HL-60 (cell line): Measurements from ENCODE around the gene EPS8L3.

ENCODE experiments used
- DNase-seq, 2 experiments: peaks; one replicate each; pipeline ENCODE4 v3.0.0-alpha.2; 2010 to 2020; ENCODE audit warnings: low read depth in 1 of 2, low spot score in 1 of 2
- H3K27ac ChIP-seq: fragments of 250-450 bp; sonication (Bioruptor Pico); replicated peaks from 2 replicates; pipeline ENCODE4 v1.5.1; 2020; ENCODE audit warnings: mild to moderate bottlenecking, moderate library complexity
- H3K27me3 ChIP-seq: fragments of 250-450 bp; sonication (Bioruptor Pico); 2 replicates; pipeline ENCODE4 v1.5.1; 2021; ENCODE audit warnings: mild to moderate bottlenecking, moderate library complexity; ENCODE audit not compliant: insufficient read depth, poor library complexity, severe bottlenecking
- H3K4me3 ChIP-seq: replicated peaks from 2 replicates; pipeline ENCODE4 v1.5.1; 2011; ENCODE audit warnings: mild to moderate bottlenecking, control low read depth, low read length; ENCODE audit not compliant: insufficient read depth
- GABPA ChIP-seq: IDR thresholded peaks from 2 replicates; pipeline ENCODE4 v1.6.1; 2012; ENCODE audit warnings: low read depth
- POLR2AphosphoS5 ChIP-seq: IDR thresholded peaks from 2 replicates; pipeline ENCODE4 v1.6.1; 2012; ENCODE audit warnings: low read depth
- SPI1 ChIP-seq: IDR thresholded peaks from 2 replicates; pipeline ENCODE4 v1.6.1; 2012; ENCODE audit warnings: low read depth, mild to moderate bottlenecking, borderline replicate concordance
- TF ChIP-seq, protein P1 (sequence below): IDR thresholded peaks from one replicate; pipeline ENCODE4 v1.5.1; 2011; ENCODE audit warnings: low read length, control low read depth, inconsistent platforms; ENCODE audit not compliant: insufficient read depth
- TF ChIP-seq, protein P2 (sequence below): IDR thresholded peaks from 2 replicates; pipeline ENCODE4 v1.6.1; 2012; ENCODE audit warnings: low read depth; ENCODE audit not compliant: insufficient replicate concordance

The EPS8L3 gene

DNA sequence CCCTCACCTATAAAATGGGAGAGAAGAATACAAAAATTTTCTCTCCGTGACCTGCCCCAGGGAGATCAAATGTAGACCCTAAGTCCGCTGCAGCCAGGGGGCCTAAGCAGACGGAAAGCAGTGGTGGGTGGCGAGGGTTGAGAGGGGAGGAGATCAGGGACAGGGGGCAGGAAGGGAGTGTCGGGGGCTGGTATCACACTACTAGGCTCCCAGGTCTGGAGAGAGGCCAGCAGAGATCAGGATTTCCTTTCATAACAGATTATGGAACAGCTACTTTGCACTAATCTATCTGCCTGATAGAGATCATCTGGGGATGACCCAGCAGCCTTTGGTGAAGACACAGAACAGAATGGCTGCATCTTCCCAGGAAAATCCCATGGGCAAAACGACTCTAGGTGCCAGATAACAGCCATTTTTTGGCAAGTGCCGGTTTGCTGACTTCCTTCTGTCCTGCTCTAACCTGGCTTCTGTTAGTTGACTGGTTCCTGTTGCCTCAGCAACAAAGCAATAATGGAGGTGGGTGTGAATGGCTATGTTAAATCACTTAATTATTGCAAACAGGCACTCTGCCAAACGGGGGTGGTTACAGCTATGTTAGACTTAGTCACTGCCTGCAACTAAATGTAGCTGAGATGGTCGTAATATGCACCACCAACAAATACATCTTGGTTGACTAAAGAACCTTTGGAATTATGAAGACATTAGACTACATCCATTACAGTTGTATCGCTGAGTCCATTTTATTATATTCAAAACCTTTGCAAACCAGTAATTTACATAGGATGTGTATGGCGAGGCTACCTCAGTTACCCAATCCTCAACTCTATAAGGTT is 30.0 kb upstream of the EPS8L3 start:
- DNase-seq, result peak in 1 of 2 experiments; percentile 39
- Histone ChIP-seq H3K27me3 (no peaks in the 10 kb centered on the region), H3K27ac (peak overlapping the region; percentile 40), H3K4me3 (no peak overlapping the region)
- TF ChIP-seq, protein P1, sequence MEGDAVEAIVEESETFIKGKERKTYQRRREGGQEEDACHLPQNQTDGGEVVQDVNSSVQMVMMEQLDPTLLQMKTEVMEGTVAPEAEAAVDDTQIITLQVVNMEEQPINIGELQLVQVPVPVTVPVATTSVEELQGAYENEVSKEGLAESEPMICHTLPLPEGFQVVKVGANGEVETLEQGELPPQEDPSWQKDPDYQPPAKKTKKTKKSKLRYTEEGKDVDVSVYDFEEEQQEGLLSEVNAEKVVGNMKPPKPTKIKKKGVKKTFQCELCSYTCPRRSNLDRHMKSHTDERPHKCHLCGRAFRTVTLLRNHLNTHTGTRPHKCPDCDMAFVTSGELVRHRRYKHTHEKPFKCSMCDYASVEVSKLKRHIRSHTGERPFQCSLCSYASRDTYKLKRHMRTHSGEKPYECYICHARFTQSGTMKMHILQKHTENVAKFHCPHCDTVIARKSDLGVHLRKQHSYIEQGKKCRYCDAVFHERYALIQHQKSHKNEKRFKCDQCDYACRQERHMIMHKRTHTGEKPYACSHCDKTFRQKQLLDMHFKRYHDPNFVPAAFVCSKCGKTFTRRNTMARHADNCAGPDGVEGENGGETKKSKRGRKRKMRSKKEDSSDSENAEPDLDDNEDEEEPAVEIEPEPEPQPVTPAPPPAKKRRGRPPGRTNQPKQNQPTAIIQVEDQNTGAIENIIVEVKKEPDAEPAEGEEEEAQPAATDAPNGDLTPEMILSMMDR, result no peak
- TF ChIP-seq POLR2AphosphoS5, result no peak
- TF ChIP-seq, protein P2, sequence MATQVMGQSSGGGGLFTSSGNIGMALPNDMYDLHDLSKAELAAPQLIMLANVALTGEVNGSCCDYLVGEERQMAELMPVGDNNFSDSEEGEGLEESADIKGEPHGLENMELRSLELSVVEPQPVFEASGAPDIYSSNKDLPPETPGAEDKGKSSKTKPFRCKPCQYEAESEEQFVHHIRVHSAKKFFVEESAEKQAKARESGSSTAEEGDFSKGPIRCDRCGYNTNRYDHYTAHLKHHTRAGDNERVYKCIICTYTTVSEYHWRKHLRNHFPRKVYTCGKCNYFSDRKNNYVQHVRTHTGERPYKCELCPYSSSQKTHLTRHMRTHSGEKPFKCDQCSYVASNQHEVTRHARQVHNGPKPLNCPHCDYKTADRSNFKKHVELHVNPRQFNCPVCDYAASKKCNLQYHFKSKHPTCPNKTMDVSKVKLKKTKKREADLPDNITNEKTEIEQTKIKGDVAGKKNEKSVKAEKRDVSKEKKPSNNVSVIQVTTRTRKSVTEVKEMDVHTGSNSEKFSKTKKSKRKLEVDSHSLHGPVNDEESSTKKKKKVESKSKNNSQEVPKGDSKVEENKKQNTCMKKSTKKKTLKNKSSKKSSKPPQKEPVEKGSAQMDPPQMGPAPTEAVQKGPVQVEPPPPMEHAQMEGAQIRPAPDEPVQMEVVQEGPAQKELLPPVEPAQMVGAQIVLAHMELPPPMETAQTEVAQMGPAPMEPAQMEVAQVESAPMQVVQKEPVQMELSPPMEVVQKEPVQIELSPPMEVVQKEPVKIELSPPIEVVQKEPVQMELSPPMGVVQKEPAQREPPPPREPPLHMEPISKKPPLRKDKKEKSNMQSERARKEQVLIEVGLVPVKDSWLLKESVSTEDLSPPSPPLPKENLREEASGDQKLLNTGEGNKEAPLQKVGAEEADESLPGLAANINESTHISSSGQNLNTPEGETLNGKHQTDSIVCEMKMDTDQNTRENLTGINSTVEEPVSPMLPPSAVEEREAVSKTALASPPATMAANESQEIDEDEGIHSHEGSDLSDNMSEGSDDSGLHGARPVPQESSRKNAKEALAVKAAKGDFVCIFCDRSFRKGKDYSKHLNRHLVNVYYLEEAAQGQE, result no peak
- no peak for TF ChIP-seq GABPA
- TF ChIP-seq SPI1, result no peak

DNA sequence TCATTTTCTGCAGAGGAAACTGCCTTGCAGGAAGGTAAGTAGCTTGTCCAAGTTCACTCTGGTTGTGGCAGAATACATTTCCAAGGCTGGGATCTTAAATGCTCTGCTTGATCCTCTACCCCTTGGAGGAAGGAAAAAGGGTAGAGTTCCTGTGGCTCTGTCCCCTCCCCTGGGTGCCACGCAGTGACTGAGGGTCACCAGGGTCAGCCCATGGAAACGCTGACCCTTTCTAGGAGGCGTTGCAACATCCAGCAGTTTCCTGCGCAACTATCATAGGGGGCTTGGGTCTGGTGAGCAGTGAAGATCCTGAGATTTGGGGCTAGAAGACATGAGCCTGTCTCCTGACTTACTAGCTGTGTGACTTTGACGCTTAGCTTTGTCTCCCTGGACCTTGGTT is 29.4 kb upstream of the EPS8L3 start:
- TF ChIP-seq, protein P1, result no peak
- TF ChIP-seq, protein P2, result no peak
- TF ChIP-seq POLR2AphosphoS5, result no peak
- TF ChIP-seq SPI1, result no peak
- TF ChIP-seq GABPA, result no peak
- no peak for DNase-seq
- H3K4me3 ChIP-seq, result no peak overlapping the region
- no peaks in the 10 kb centered on the region for H3K27me3 ChIP-seq
- H3K27ac ChIP-seq, result peak overlapping the region; percentile 40; the same call in 1 of the 2 replicates

DNA sequence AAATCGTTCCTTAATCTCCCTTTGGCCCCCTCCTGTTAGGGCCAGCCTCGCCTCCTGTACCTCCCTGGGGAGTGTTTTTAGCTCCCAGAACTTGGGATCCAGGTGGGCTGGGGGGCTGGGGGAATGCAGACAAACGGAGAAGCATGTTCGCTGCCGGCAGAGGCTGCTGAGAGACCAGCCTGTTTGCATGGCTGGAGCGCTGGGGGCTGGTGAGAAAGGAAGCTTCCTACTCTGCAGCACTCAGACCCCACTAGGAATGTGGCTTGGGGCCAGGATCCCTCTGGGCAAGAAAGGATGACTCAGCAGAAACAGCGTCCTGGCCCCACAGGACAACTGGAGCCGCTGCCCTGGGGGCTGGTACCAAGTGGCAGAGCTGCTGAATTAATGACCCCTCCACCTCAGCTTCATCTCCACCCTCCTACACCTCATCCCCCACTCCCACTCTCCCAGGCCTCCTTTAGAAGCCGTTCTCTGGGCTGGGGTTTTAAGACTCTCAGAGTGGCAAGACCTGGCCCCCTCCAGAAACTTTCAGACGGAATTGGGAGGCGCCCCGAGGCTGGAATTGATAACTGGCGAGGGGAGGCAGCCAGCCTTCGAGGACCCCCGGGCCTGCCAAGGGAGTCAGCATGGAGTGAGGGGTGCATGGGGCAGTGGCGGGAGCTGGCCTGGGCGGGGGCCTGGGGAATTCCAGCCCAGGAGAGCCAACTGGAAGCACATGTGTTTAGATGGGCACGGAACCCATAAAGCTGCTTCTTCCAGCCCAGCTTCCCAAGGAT is 28.5 kb upstream of the EPS8L3 start:
- H3K4me3 ChIP-seq, result no peak overlapping the region
- DNase-seq, result no peak
- peak overlapping the region; percentile 89 for H3K27ac ChIP-seq
- no peak for TF ChIP-seq POLR2AphosphoS5
- no peak for TF ChIP-seq SPI1
- TF ChIP-seq GABPA, result no peak
- TF ChIP-seq, protein P2, result no peak
- TF ChIP-seq, protein P1, result no peak
- H3K27me3 ChIP-seq, result no peaks in the 10 kb centered on the region
